Right lobe of liver (tissue), 4 donors: ENCODE data around the gene OR5D14.

Experiments used
- POLR2A ChIP-seq: fragments of 450-650 bp; IDR thresholded peaks from one replicate; pipeline ENCODE4 v1.6.1; 2017; ENCODE audit warnings: antibody characterized with exemption, mild to moderate bottlenecking
- TF ChIP-seq, protein P1 (sequence below), 4 donors: fragments of 200-600 bp in 3 of 4; fragments of 450-650 bp in 1 of 4; IDR thresholded peaks; one replicate each; pipeline versions ENCODE4 v1.5.1 to v1.8.0; 2016 to 2022; ENCODE audit warnings: antibody characterized with exemption in 4 of 4, mild to moderate bottlenecking in 2 of 4
- donor health status: DM: no; HTN: no; CAD: no.
- donor health status: DM: no; HTN: no; CAD: no.
- donor health status: DM: no; HTN: yes; CAD: no.

GRCh38 chr11:55819330-55819729 lies 24.0 kb downstream of the OR5D14 start, which contains the start of gene OR5D18:
- TF ChIP-seq, protein P1, sequence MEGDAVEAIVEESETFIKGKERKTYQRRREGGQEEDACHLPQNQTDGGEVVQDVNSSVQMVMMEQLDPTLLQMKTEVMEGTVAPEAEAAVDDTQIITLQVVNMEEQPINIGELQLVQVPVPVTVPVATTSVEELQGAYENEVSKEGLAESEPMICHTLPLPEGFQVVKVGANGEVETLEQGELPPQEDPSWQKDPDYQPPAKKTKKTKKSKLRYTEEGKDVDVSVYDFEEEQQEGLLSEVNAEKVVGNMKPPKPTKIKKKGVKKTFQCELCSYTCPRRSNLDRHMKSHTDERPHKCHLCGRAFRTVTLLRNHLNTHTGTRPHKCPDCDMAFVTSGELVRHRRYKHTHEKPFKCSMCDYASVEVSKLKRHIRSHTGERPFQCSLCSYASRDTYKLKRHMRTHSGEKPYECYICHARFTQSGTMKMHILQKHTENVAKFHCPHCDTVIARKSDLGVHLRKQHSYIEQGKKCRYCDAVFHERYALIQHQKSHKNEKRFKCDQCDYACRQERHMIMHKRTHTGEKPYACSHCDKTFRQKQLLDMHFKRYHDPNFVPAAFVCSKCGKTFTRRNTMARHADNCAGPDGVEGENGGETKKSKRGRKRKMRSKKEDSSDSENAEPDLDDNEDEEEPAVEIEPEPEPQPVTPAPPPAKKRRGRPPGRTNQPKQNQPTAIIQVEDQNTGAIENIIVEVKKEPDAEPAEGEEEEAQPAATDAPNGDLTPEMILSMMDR (IDR thresholded peaks at IDR 0.05): no peak
- TF ChIP-seq POLR2A: no peak
